Measurements from ENCODE around the gene RSAD2.
"Not testable (repeated sequence)": the region's sequence is repeated elsewhere in the genome, so short reads cannot be mapped to it uniquely, and the experiment has no call there.

The RSAD2 gene

GRCh38 chr2:6846967-6847681, 30.5 kb upstream of the RSAD2 start:
- DNase-seq (ENCODE audit: low read depth) = no peak
- H3K4me3 ChIP-seq (ENCODE audit: low read length) = no peak overlapping the region

GRCh38 chr2:6852195-6852594, 25.4 kb upstream of the RSAD2 start:
- TF ChIP-seq CTCF (IDR thresholded peaks at IDR 0.05; ENCODE audit: insufficient read depth, low read depth, low read length, missing control alignments) = no peak
- DNase-seq (ENCODE audit: low read depth) = no peak
- H3K4me3 ChIP-seq (ENCODE audit: low read length) = no peak overlapping the region

More at GRCh38 chr2:6846967-6847681, 30.5 kb upstream of the RSAD2 start:
- no peak for TF ChIP-seq CTCF (IDR thresholded peaks at IDR 0.05; ENCODE audit: insufficient read depth, low read depth, low read length, missing control alignments)

- no peak for TF ChIP-seq CTCF (IDR thresholded peaks at IDR 0.05; ENCODE audit: insufficient read depth, low read depth, low read length, missing control alignments)
- DNase-seq (ENCODE audit: low read depth) = no peak
- no peak overlapping the region for H3K4me3 ChIP-seq (ENCODE audit: low read length)
These were observed 23.2 kb upstream of the RSAD2 start for GRCh38 chr2:6854416-6854815.

GRCh38 chr2:6855860-6856547, 21.6 kb upstream of the RSAD2 start:
- peak; percentile 28 for DNase-seq (ENCODE audit: low read depth)
- no peak for TF ChIP-seq CTCF (IDR thresholded peaks at IDR 0.05; ENCODE audit: insufficient read depth, low read depth, low read length, missing control alignments)
- H3K4me3 ChIP-seq (ENCODE audit: low read length) = no peak overlapping the region

- TF ChIP-seq CTCF (IDR thresholded peaks at IDR 0.05; ENCODE audit: insufficient read depth, low read depth, low read length, missing control alignments) = no peak
- DNase-seq (ENCODE audit: low read depth) = no peak
- H3K4me3 ChIP-seq (ENCODE audit: low read length) = no peak overlapping the region
These were observed 21.0 kb upstream of the RSAD2 start for GRCh38 chr2:6856548-6856920.

GRCh38 chr2:6858466-6859027, 19.0 kb upstream of the RSAD2 start:
- not testable (repeated sequence) for H3K4me3 ChIP-seq (ENCODE audit: low read length); DNase-seq (ENCODE audit: low read depth)

- no peak for DNase-seq (ENCODE audit: low read depth)
- no peak for TF ChIP-seq CTCF (IDR thresholded peaks at IDR 0.05; ENCODE audit: insufficient read depth, low read depth, low read length, missing control alignments)
- H3K4me3 ChIP-seq (ENCODE audit: low read length) = no peak overlapping the region
These were observed 17.3 kb upstream of the RSAD2 start for GRCh38 chr2:6860296-6860695.
